NAMALWA (cell line): ENCODE measurements around the gene ZWILCH.

Experiments
- DNase-seq: peaks from one replicate; pipeline ENCODE4 v3.0.0-alpha.2; 2015; ENCODE audit warnings: low spot score

Gene ZWILCH

GRCh38 chr15:66545255-66545654, 40.1 kb downstream of the ZWILCH start:
- DNase-seq, result no peak

- DNase-seq, result no peak
Measured at GRCh38 chr15:66555685-66556084, 50.6 kb downstream of the ZWILCH start.

- no peak for DNase-seq
Measured at GRCh38 chr15:66558271-66558670, 53.1 kb downstream of the ZWILCH start.

- no peak for DNase-seq
Measured at GRCh38 chr15:66560856-66561525, 55.9 kb downstream of the ZWILCH start.

GRCh38 chr15:66563126-66563525, 58.0 kb downstream of the ZWILCH start:
- no peak for DNase-seq

GRCh38 chr15:66563566-66564110, 58.5 kb downstream of the ZWILCH start:
- no peak for DNase-seq

GRCh38 chr15:66564136-66565041, 59.3 kb downstream of the ZWILCH start:
- no peak for DNase-seq

- DNase-seq, result no peak
Measured at GRCh38 chr15:66565141-66565641, 60.1 kb downstream of the ZWILCH start.

GRCh38 chr15:66565741-66566144, 60.6 kb downstream of the ZWILCH start, which contains the start of gene LCTL:
Gene LCTL, minus strand, starts transcription at chr15:66565998. Its CDS starts 633 bp downstream, at chr15:66565365.
- DNase-seq, result no peak

- peak; percentile 79 for DNase-seq
Measured at GRCh38 chr15:66566963-66567531, 61.9 kb downstream of the ZWILCH start.

GRCh38 chr15:66567897-66568296, 62.8 kb downstream of the ZWILCH start:
- DNase-seq, result no peak

- no peak for DNase-seq
Measured at GRCh38 chr15:66569461-66570137, 64.5 kb downstream of the ZWILCH start.

- no peak for DNase-seq
Measured at GRCh38 chr15:66570327-66570726, 65.2 kb downstream of the ZWILCH start.

GRCh38 chr15:66570842-66571478, 65.8 kb downstream of the ZWILCH start:
- DNase-seq, result no peak

GRCh38 chr15:66572146-66572545, 67.0 kb downstream of the ZWILCH start:
- no peak for DNase-seq

GRCh38 chr15:66573348-66573718, 68.2 kb downstream of the ZWILCH start:
- no peak for DNase-seq

GRCh38 chr15:66573719-66574595, 68.8 kb downstream of the ZWILCH start:
- DNase-seq, result no peak

GRCh38 chr15:66574596-66574950, 69.4 kb downstream of the ZWILCH start:
- DNase-seq, result no peak

GRCh38 chr15:66578286-66578875, 73.3 kb downstream of the ZWILCH start:
- no peak for DNase-seq

- no peak for DNase-seq
Measured at GRCh38 chr15:66580643-66581042, 75.5 kb downstream of the ZWILCH start.
